ENCODE data around the gene TMEM38B.

DNA sequence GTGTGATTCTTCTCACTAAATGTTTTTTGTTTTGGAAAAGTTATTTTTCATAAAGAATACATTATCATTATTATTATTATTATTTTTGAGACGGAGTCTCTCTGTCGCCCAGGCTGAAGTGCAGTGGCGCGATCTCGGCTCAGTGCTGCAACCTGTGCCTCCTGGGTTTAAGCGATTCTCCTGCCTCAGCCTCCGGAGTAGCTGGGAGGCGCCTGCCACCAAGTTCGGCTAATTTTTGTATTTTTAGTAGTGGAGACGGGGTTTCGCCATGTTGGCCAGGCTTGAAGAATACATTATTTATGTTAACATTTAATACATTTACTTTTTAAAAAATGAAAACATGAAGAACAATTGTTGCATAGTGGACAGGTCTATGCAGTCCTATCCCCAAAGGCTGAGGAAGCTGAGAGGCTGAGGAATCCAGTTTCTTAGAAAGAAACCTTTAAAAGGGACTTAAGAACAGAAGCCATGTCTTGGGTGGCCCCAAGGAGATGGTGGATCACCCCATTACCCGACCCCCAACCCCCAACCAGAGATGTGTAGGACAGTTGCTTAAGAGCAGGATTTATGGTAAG lies 2.0 kb downstream of the TMEM38B start:
- TF ChIP-seq POLR2A (IDR thresholded peaks at IDR 0.05; ENCODE audit: low read depth, low read length) (no peak), POLR2AphosphoS5 (IDR thresholded peaks at IDR 0.05; ENCODE audit: low read depth, low read length) (no peak)

Measured in GM12892 (cell line).